ENCODE measurements around the gene CGB3.

Gene CGB3

DNA sequence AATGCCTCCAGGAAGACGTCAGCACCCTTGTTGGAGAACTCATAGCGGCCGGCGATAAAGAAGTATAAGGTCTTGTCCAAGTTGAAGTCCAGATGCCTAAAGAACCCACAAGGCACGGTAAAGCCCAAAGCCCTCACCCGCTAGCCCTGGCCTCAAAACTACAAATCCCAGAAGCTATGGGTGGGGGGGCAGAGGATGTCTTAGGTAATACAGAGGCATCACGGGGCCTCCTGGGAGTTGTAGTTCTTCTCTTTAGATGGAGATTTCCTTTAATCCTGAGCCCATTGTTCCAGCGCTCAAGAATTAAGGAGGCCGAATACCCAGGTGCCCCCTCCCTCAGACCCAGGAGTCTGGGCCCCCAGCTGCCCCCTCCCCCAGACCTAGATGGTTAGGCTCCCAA, 41.9 kb downstream of the CGB3 start:
- no peak for DNase-seq

GRCh38 chr19:48977061-48977460, 47.1 kb downstream of the CGB3 start:
- DNase-seq, result no peak

DNA sequence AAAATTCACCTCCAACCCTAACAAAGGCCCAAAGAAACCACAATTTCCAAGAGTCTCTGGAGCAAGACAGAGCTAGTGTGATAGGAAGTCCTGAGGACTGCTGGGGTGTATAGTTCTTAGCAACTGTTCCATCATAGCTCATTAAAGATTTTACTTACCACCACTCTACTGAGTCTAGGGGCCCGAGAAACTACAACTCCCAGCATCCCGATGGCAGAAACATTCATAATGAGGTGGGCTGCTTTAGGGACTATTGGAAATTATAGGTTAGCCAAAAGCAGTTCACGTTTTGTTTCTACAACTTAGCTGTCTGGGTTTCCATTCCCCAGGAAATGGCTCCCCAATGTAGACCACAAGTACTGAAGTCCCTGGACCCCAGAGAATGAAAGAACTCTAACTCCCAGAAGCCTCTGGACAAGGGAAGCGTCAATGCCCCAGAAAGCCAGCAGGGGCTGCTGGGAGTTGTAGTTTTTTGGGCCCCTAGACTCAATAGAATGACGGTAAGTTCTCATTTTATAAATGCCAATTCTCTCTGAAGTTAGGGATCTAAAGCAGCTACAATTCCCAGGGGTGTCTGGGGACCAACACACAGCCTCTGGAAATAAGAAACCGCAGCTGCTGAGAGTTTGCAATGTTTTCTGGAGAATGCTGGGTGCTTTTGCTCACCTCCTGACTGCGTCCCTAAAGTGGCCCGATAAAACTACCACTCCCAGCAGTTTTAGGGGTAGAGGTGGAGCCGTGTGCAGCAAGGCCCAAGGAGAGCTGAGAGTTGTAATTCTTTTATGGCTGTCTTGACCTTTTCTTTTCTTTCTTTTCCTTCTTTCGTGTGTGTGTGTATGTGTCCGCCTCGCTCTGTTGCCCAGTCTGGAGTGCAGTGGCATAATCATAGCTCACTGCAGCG, 47.9 kb downstream of the CGB3 start:
- no peak for DNase-seq

All from NCI-H2029 treated with DMSO at 0.1 percent for 48 hours (cell line).